Skeletal muscle tissue (tissue), 5 donors: ENCODE results near the gene LILRA5. TPM values are rescaled to one million over a fixed set of nuclear protein-coding genes. Genes with fewer than 3 reads are reported as not detected.

Experiments used
- H3K27ac ChIP-seq: one replicate; pipeline ENCODE4 v1.7.0; 2013; ENCODE audit warnings: mild to moderate bottlenecking, low read depth, low read length, inconsistent platforms
- H3K27me3 ChIP-seq, 3 donors: one replicate each; pipeline ENCODE4 v1.7.0; 2013; ENCODE audit warnings: low read length in 3 of 3; ENCODE audit not compliant: control insufficient read depth in 3 of 3, insufficient read depth in 3 of 3
- H3K36me3 ChIP-seq, 3 donors: one replicate each; pipeline ENCODE4 v1.7.0; 2013; ENCODE audit warnings: low read length in 3 of 3; ENCODE audit not compliant: control insufficient read depth in 3 of 3, insufficient read depth in 3 of 3
- H3K4me1 ChIP-seq, 3 donors: one replicate each; pipeline ENCODE4 v1.7.0; 2013; ENCODE audit warnings: low read length in 3 of 3, mild to moderate bottlenecking in 3 of 3; ENCODE audit not compliant: control insufficient read depth in 3 of 3, insufficient read depth in 3 of 3
- H3K4me3 ChIP-seq, 3 donors: one replicate each; pipeline ENCODE4 v1.7.0; 2013; ENCODE audit warnings: low read length in 3 of 3
- H3K9ac ChIP-seq, 3 donors: one replicate each; pipeline ENCODE4 v1.7.0; 2013; ENCODE audit warnings: low read length in 3 of 3, mild to moderate bottlenecking in 3 of 3, moderate library complexity in 2 of 3, low read depth in 1 of 3
- H3K9me3 ChIP-seq, 3 donors: one replicate each; pipeline ENCODE4 v1.7.0; 2013; ENCODE audit warnings: low read length in 3 of 3; ENCODE audit not compliant: control insufficient read depth in 3 of 3
- small RNA-seq: library from RNA; depleted of rRNA; stranded (forward); fragments of <200 nt; gene quantifications from one replicate; pipeline ENCODE3, GENCODE V24; 2014
- total RNA-seq: library from RNA; depleted of rRNA; stranded (reverse); fragments of >200 nt; gene quantifications from one replicate; pipeline ENCODE4 v1.2.3, GENCODE V29; 2014
- donor health status: Osteomylitis.

Gene LILRA5
- total RNA-seq, 1 donor from 2014 or later, result 2.6 TPM

GRCh38 chr19:54266133-54266532 is 46.8 kb downstream of the LILRA5 start:
- no peak overlapping the region for H3K27ac ChIP-seq
- peaks cover 0 to 12% (median 0%) of the 10 kb centered on the region in 3 donors for H3K27me3 ChIP-seq
- no peak overlapping the region for H3K4me3 ChIP-seq
- no peaks in the 10 kb centered on the region for H3K9me3 ChIP-seq
- H3K36me3 ChIP-seq, result no peaks in the 10 kb centered on the region
- no peaks in the 10 kb centered on the region for H3K4me1 ChIP-seq
- no peak overlapping the region for H3K9ac ChIP-seq

- Histone ChIP-seq H3K9ac (no peak overlapping the region), H3K27me3 (peaks cover 0 to 8% (median 4%) of the 10 kb centered on the region in 3 donors), H3K9me3 (peaks cover 0 to 2% (median 0%) of the 10 kb centered on the region in 3 donors), H3K4me3 (no peak overlapping the region), H3K4me1 (no peaks in the 10 kb centered on the region), H3K27ac (no peak overlapping the region), H3K36me3 (no peaks in the 10 kb centered on the region)
Observed at GRCh38 chr19:54262470-54262869, 50.5 kb downstream of the LILRA5 start.

GRCh38 chr19:54262066-54262465 is 50.9 kb downstream of the LILRA5 start:
- Histone ChIP-seq H3K9me3 (peaks cover 0 to 2% (median 0%) of the 10 kb centered on the region in 3 donors), H3K27ac (no peak overlapping the region)

DNA sequence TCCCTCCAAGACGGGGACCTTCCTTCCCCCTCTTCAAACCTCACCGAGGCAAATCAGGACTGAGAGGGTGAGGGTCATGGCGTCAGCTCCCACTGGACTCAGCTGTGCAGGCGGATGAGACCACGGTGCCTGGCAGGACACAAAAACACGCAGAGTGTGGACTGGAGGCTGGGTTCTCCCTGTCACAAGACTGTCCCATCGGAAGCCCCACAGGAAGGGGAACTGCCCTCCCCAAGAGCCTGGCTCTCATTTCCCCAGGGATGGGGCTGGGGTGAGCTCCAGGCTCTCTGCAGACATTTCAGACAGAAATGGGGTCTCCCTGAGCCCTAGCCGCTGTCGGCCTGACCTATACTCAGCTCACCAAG is 55.9 kb downstream of the LILRA5 start, which contains the start of gene LILRB5:
Gene LILRB5 (minus strand): TSS at position 158 of the 365 bp plus-strand sequence. CDS start 80 bp downstream, at position 78.
- no peaks in the 10 kb centered on the region for H3K36me3 ChIP-seq
- H3K4me1 ChIP-seq, result no peaks in the 10 kb centered on the region
- H3K27ac ChIP-seq, result no peak within 1 kb of the TSS
- peak within 1 kb of the TSS in 1 of 3 donors; percentile 30 for H3K4me3 ChIP-seq
- H3K9ac ChIP-seq, result no peak within 1 kb of the TSS
- H3K27me3 ChIP-seq, result peaks cover 15 to 40% (median 30%) of the 10 kb centered on the region in 3 donors
- peaks cover 0 to 2% (median 0%) of the 10 kb centered on the region in 3 donors for H3K9me3 ChIP-seq

More at GRCh38 chr19:54262066-54262465, 50.9 kb downstream of the LILRA5 start:
- Histone ChIP-seq H3K4me3 (no peak overlapping the region), H3K9ac (no peak overlapping the region), H3K36me3 (no peaks in the 10 kb centered on the region), H3K27me3 (peaks cover under 1 to 10% (median 6%) of the 10 kb centered on the region in 3 donors), H3K4me1 (no peaks in the 10 kb centered on the region)

Small RNAs within 50 kb of the gene (small RNA-seq; reads per million reads assigned to genes)
- gene AC245884.12, result not detected
- not detected for gene MIR4752
- not detected for gene RNU6-1307P

Other genes with a start within 250 kb of the LILRA5 start
- gene VSTM1, start 249.3 kb downstream of the LILRA5 start, total RNA-seq, result not detected
- not detected for gene TARM1, start 231.8 kb downstream of the LILRA5 start, total RNA-seq
- gene OSCAR, start 212.4 kb downstream of the LILRA5 start, total RNA-seq, result 0.52 TPM
- 7.8 TPM for gene NDUFA3, start 210.3 kb downstream of the LILRA5 start, total RNA-seq
- gene TFPT, start 197.5 kb downstream of the LILRA5 start, total RNA-seq, result 12.0 TPM
- gene PRPF31, start 197.4 kb downstream of the LILRA5 start, total RNA-seq, result 34.4 TPM
- gene CNOT3, start 175.4 kb downstream of the LILRA5 start, total RNA-seq, result 6.3 TPM
- 7.8 TPM for gene LENG1, start 153.4 kb downstream of the LILRA5 start, total RNA-seq
- 1.0 TPM for gene TMC4, start 140.0 kb downstream of the LILRA5 start, total RNA-seq
- 8.9 TPM for gene MBOAT7, start 123.6 kb downstream of the LILRA5 start, total RNA-seq
- gene TSEN34, start 121.9 kb downstream of the LILRA5 start, total RNA-seq, result 29.7 TPM
- 4,630 TPM for gene RPS9, start 112.3 kb downstream of the LILRA5 start, total RNA-seq
- 4.2 TPM for gene LILRB3, start 90.2 kb downstream of the LILRA5 start, total RNA-seq
- gene LILRA6, start 70.4 kb downstream of the LILRA5 start, total RNA-seq, result under 0.01 TPM
- 2.6 TPM for gene LILRB5, start 55.9 kb downstream of the LILRA5 start, total RNA-seq
- gene LILRB2, start 32.1 kb downstream of the LILRA5 start, total RNA-seq, result 0.52 TPM
- under 0.01 TPM for gene LILRA4, start 26.0 kb upstream of the LILRA5 start, total RNA-seq
- gene LAIR1, start 51.8 kb upstream of the LILRA5 start, total RNA-seq, result 8.4 TPM
- 1.0 TPM for gene TTYH1, start 102.3 kb upstream of the LILRA5 start, total RNA-seq
- gene LENG8, start 136.0 kb upstream of the LILRA5 start, total RNA-seq, result 15.1 TPM
- gene LENG9, start 150.6 kb upstream of the LILRA5 start, total RNA-seq, result 4.2 TPM
- gene CDC42EP5, start 160.1 kb upstream of the LILRA5 start, total RNA-seq, result 31.8 TPM
- gene LAIR2, start 189.7 kb upstream of the LILRA5 start, total RNA-seq, result not detected